NCI-H446 treated with DMSO at 0.1 percent for 48 hours (cell line): ENCODE results near the gene C6orf58.

ENCODE experiments used
- DNase-seq: peaks from one replicate; lab custom pipeline; 2025; lab: John Stamatoyannopoulos, UW

The C6orf58 gene

GRCh38 chr6:127576874-127577273 lies at the start of gene C6orf58:
Gene C6orf58 (plus strand): TSS chr6:127577174. CDS start chr6:127577186, 12 bp downstream.
- no peak for DNase-seq

DNA sequence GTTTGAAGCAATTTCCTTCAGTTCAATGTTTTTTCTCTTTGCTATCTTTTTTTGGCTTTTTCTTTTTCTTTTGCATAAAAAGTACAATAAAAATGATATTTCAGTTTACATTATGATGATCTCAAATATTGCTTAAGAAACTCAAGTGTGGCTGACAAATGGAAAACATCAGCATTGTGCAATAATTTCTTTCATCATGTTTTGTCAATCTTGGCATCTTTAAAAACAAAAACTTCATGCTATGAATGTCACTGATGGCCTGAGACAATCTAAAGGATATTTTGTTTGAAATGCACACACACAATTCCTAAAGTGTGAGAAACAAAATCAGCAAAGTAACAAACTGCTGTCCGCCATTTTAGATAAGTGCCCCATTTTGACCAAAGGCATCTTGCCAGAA lies 44.0 kb upstream of the C6orf58 start:
- DNase-seq, result no peak

DNA sequence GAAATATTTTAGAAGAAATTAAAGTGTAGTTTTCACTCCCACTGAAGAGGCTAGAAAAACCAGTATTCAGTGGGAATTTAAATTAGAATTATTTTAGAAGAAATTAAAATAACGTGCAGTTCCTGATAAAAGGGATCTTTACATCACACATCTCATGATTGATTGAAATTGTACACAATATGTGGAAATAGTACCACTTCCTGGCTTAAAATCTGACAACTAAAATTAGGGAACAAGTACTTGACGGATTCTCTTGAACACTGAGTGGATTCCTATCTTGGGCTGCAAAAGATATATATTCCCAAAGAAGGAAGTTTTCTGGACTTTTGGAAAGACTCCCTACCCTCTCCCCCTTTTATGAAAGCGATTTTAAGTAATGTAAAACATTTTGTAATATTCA lies 43.2 kb upstream of the C6orf58 start:
- no peak for DNase-seq

- DNase-seq, result no peak
Measured at GRCh38 chr6:127538750-127539264, 38.2 kb upstream of the C6orf58 start.

DNA sequence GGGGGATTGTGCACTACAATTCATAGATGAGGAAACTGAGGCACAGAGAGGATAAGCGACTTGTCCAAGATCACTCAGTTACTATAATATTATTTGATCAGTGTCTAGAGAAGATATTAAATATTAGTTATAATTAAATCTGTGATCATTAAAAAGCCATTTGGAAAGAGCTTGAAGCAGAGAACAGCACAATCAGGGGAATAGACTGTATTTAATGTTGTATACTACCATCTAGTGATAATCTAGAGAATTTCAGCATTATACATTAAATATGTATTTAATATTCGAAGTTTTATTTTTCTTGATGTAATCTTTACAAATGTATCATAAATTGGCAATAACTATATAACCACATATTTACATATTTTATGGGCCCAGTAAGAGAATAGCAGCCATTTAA lies 37.7 kb upstream of the C6orf58 start:
- DNase-seq, result peak; percentile 37

DNA sequence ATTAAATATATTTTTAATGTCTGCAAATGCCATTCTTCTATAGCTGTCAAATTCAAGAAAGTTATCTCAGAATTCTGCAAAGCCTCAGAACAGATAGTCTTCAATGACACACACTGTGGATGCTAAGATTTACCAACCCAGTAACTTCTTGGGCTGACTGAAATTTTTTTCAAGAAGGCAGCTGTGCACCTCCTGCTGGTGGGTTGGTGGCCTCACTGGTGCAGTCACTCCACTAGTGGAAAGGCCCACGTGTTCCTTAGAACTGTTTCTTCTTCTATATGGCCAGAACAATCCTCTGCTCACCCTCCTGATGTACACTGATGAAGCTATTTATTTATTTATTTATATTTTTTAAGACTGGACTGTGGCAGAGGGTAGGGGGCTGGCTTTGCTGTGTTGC lies 29.8 kb upstream of the C6orf58 start:
- DNase-seq, result no peak

- DNase-seq, result peak; percentile 21
Measured at GRCh38 chr6:127547904-127548649, 28.9 kb upstream of the C6orf58 start.

- DNase-seq, result peak; percentile 22
Measured at GRCh38 chr6:127550403-127550802, 26.6 kb upstream of the C6orf58 start.

GRCh38 chr6:127554435-127555006 lies 22.5 kb upstream of the C6orf58 start:
- DNase-seq, result peak; percentile 50

DNA sequence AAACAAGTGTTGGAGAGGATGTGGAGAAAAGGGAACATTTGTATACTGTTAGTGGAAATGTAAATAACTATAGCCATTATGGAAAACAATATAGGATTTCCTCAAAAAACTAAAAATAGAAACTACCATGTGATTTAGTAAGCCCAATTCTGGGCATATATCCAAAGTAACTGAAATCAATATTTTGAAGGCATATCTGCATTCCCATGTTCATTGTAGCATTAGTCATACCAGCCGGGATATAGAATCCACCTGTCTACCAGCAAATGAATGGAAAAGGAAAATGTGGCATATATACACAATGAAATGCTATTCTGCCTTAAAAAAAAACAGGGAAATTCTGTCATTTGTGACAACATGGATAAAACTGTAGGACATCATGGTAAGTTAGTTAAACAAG lies 15.3 kb upstream of the C6orf58 start:
- peak; percentile 42 for DNase-seq

DNA sequence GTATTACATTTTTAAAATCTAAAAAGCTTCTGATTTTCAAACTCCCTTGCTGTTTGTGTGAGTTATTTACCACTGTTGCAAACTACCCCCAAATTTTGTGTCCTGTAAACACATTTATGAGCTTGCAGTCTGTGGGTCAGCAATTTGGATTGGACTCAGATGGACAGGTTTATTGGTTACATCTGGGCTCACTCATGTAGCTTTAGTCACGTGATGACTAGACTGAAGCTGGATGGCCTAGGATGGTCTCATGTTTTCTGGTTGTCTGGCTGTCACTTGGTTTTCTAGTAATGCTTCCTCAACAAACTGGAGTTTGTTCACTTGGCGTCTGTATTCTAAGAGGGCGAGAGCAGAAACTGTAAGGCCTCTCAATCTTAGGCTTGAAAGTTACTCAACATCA lies 12.2 kb upstream of the C6orf58 start:
- no peak for DNase-seq

GRCh38 chr6:127566119-127566518 lies 10.9 kb upstream of the C6orf58 start:
- no peak for DNase-seq

DNA sequence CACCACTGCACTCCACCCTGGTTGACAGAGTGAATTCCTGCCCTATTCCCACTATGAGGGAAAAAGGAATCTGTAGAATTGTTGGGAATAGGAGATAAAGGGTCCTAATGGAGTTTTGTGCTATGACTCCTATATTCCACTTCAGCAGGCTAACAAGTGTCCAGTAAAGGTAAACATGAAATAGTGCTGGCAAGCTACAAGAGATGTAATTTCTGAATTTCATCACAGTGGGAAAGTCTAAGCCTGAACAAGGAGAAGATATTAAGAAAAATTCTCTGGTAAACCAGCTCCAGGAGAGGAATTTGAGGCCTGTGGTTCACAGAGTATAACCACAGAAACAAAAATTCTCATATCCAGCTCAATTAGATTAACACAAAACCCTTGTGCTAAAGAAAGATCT lies 10.3 kb upstream of the C6orf58 start:
- no peak for DNase-seq

GRCh38 chr6:127567476-127567875 lies 9.5 kb upstream of the C6orf58 start:
- DNase-seq, result no peak

GRCh38 chr6:127570739-127571389 lies 6.1 kb upstream of the C6orf58 start:
- DNase-seq, result no peak

- DNase-seq, result no peak
Measured at GRCh38 chr6:127578900-127579299, 1.9 kb downstream of the C6orf58 start.

DNA sequence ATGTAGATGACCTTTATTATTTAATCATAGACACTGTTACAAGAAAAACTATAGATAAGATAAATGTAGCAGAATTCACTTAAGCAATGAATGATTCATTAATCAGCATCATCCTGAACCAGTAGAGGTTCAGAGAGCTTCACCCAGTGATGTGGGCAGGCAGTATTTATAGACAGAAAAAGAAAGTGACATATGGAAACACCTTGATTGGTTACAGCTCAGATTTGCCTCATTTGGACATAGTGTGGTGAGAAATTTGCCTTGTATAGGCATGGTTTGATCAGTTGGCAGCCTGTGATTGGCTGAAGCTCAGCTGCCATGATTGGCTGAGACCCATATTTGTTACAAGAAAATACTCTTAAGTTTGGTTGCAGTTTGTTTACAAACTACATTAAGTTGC lies 4.6 kb downstream of the C6orf58 start:
- no peak for DNase-seq

DNA sequence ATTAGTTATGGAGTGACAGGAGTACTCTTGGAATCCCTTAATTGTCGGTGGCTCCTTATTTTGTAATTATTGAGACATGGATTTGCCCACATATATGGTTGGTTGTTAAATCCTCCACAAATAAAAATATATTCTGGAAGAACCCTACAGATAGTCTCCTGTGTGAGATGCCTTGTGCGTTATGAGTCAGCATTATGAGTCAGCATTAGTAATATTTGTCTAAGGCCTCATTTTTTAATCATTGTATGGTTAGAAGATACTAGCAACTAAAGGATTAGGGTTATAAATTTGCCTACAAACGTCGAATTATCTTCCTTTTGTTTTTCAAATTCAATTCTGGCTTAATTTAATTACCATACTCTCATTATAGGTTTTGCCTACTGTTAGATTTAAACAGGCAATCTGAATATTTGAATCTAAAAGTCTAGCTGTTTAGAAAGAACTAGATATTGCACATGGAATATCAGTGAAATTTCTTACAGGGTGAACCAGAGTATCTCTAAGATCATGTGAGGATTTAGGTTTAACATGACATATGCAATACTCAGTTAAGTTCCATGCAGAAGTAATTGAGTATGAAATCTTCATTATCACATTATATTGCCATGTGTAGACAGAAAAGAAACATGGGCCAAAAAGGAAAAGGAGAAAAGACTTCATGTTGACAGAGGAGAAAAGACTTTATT lies 5.9 kb downstream of the C6orf58 start:
- DNase-seq, result no peak

GRCh38 chr6:127585123-127585522 lies 8.1 kb downstream of the C6orf58 start:
- DNase-seq, result no peak

DNA sequence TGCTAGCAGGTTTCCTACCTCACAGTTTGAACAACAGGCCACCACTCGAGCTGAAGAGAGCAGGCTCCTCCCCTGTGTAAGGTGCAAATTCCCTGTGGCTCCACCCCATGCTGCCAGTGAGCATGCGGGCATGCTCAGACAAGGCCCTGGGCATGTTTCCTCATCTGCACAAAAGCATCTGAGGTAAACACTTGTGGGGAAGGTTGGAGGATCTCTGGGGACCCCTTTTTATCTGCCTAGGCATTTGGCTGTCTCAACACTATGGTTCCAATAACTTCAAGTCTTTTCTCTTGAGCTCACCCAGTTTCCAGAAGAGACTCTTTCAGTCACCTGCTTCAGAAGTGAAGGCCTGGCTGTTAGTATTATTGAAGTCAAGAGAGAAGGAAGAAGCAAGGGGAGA lies 9.4 kb downstream of the C6orf58 start:
- DNase-seq, result no peak

- no peak for DNase-seq
Measured at GRCh38 chr6:127587875-127588274, 10.9 kb downstream of the C6orf58 start.

DNA sequence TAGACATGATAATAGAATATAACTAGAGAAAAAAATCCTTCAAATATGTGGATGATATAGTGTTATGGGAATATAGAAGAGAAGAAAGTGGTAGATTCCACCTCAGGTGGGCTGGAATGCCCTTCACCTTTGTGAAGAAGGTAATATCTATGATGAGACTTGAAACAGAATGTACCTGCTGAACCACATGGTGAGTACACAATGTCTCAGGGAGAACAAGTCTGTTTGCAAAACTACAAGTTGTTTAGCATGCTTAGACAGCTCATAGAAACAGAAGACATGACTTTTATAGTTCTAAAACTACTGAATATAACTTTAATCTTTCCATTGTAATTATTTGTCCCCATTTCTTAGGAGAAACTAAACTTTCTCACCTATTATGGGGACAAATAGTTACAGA lies 12.2 kb downstream of the C6orf58 start:
- no peak for DNase-seq

GRCh38 chr6:127590344-127590743 lies 13.4 kb downstream of the C6orf58 start:
- no peak for DNase-seq
